Fibroblast of skin of right biceps (primary cell): ENCODE results near the gene CILP.

Experiments used
- DNase-seq: peaks from one replicate; pipeline ENCODE4 v3.0.0-alpha.2; 2013

Gene CILP

GRCh38 chr15:65221697-65222096, 10.4 kb upstream of the CILP start:
- DNase-seq, result no peak

DNA sequence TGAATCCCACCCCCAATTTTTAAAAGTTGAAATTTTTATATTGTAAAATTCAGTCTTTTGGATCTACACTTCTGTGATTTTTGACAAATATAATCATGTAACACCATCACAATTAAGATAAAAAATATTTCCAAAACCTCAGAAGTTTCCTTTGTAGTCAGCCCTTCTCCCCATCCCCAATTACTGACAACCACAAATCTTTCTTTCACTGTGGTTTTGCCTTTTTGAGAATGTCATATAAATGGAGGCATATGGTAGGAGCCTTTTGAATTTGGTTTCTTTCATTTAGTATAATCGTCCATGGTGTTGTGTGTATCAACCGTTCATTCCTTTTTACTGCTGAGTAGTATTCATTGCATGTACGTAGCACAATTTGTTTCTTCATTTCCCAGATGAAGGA, 7.9 kb upstream of the CILP start:
- no peak for DNase-seq

DNA sequence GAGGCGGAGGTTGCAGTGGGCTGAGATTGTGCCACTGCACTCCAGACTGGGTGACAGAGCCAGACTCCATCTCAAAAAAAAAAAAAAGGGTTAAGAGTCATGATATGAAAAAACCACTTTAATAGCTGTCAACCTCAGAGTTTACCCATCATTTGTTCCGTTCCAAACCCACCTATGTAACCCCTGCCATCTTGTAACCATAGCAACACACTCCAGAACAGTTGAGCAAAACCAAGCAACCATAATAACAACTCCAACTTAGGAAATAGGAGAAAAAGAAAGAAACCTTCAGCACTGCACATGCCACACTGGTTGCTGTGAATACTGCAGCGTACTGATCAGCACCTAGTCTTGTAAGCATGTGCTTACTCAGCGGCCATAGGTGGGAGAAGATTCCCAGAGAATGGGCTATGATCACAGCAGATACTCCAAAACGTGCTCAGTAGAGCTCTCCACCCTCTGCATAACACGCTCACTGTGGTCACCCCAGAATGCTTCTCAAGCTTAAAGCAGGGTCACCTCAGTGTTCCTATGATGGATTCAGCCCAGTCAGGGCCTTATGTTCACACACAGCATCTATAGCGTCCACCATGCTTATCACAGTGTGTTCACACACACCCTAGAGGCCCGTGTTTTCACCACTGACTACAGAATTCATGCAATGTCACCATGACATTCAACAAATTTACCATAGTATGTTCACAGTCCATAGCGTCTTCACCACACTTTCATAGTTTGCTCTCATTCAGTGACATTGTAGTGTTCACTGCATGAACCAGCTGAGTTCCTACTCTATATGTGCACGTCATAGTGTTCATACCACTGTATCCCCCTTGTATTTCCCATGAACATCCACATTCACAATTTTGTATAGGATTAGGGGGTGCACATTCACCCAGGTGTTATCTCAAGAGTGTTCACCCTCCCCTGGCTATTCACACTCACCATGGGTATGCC, 6.5 kb upstream of the CILP start:
- DNase-seq, result no peak

GRCh38 chr15:65215496-65215895, 4.2 kb upstream of the CILP start:
- DNase-seq, result no peak

- DNase-seq, result no peak
These were observed 2.7 kb upstream of the CILP start for GRCh38 chr15:65214010-65214409.

GRCh38 chr15:65213241-65213640, 2.0 kb upstream of the CILP start:
- DNase-seq, result no peak

DNA sequence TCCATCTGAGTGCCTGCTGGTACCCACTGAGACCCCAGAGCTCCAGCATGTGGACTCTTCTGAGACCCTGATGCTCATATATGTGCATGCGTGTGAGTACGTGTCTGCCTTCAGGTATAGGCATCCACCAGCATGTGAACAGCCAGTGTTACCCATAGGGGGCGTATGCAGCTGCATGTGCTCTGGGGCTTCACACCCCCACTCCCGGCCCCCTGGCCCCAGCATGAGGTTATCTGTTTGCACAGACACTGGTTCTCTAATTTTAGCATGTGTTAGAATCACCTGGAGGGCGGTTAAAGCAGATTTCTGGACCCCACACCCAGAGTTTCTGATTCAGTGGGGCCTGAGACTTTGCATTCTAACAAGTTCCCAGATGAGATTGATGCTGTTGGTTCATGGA, 824 bp upstream of the CILP start:
- DNase-seq, result no peak

DNA sequence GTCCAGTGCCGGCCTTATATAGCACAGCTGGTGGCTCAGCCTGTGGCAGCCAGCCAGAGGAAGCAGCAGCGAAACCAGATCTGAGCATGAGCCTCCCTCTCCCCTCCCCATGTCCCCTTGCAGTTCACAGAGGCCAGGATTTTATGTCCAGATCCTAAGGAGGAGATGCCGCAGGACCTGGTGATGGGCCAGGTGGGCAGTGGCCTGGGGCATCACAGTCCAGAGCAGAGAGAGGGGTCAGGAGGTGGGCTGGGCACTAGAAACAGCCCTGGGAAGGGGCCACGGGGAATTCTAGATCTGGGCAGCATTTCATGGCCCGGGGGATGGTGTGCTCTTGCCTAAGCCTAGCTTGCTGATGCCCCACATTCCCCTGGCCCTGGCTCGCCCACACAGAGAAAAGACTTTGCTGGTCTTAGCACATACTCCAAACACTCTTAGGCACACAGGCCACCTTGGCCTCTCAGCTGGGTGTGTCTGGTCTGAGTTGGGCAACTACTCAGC, 259 bp upstream of the CILP start:
- peak; percentile 36 for DNase-seq

- no peak for DNase-seq
These were observed 1.3 kb downstream of the CILP start for GRCh38 chr15:65209701-65210643.

DNA sequence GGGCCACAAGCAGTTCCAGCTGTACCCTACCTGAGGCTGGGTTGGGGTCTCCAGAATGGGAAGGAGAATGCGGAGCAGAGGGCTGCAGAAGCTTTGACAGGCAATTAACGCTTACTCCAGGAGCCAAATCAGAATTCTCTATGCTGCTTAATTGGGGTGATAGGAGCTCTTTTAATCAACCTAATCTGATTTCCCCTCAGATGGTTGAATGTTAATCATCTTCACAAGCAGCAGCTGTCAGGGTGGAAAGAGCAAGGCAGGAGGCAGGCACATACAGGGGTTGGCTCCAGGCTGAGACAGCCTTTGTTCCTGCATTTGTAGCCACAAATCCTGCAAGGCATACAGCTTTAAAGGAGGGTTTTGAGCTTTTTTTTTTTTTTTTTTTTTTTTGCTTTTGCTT, 2.6 kb downstream of the CILP start:
- no peak for DNase-seq

GRCh38 chr15:65207280-65207840, 3.9 kb downstream of the CILP start:
- DNase-seq, result no peak

DNA sequence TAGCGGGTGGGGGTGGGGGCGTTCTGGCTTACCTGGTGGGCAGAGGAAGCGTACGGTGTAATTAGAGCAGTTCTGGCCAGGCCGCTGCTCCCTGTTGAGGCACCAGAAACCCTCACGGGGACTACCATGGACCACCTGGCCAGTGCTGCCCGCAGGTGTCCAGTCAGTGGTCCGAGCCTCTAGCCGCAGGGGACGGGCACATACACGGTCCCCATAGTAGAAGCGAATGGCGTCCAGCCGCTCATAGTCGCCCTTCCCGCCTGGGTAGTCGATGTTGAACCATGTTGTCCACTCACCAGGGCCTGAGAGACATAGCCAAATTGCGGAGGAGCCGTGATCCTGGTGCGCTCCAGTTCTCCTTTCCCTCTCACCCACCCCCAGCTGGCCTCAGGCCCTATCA, 4.5 kb downstream of the CILP start:
- DNase-seq, result no peak

GRCh38 chr15:65204931-65205660, 6.2 kb downstream of the CILP start:
- DNase-seq, result no peak

DNA sequence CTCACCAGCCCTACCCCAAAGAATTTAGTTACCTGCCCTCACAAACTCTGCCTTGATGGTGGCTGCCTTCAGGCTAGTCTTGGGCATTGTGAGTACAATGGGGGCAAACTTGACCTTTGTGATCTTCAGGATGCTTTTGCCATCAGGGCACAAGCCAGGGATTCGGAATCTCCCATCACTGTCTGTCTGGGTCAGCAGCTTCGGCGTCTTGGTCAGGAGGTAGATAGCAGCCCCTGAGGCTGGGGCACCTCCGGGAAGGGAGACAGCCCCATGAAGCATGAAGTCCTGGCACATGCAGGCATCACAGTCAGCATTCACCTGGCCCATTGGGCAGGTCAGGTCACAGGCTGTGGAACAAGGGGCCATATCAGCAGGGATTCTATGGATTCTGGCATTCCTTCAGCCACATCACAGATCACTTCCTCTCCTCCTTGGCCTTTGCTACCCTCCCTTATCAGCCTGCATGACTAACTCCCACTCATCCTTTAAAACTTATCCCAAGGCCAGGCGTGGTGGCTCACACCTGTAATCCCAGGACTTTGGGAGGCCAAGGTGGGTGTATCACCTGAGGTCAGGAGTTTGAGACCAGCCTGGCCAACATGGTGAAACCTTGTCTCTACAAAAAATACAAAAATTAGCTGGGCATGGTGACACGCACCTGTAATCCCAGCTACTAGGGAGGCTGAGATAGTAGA, 6.9 kb downstream of the CILP start:
- no peak for DNase-seq

DNA sequence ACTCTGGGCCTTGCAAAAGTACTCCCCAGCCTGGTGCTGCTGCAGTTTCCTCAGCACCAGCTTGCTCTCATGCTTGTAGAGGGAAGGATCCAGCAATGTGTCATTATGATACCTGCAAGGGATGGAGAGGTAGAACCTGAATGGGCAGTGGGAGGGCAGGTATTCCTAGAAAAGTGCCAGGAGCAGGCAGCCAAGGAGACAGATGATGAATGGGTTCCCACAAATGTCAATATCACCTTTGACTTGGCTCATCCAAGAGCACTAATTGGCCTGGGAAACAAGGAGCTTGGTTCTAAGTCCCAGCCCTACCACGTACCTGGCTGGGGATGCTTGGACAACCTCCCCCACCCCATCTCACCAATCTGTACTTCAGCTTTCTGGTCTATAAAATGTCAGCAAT, 9.4 kb downstream of the CILP start:
- no peak for DNase-seq

GRCh38 chr15:65198571-65198970, 12.7 kb downstream of the CILP start:
- DNase-seq, result no peak

DNA sequence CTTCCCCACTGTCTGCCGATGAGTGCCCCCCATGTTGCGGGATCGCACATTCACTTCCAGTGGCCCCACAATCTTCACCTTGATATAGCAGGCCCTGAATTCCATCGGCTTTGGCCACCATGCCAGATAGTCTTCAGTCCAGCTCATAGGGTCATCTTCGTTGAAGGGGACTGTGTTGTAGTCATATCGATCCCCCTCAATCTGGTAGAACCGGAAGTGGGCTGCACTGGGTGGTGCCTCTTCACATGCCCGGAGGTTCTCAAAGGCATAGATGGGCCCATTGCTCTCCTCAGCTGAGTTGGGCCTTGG, 14.0 kb downstream of the CILP start:
- DNase-seq, result no peak

DNA sequence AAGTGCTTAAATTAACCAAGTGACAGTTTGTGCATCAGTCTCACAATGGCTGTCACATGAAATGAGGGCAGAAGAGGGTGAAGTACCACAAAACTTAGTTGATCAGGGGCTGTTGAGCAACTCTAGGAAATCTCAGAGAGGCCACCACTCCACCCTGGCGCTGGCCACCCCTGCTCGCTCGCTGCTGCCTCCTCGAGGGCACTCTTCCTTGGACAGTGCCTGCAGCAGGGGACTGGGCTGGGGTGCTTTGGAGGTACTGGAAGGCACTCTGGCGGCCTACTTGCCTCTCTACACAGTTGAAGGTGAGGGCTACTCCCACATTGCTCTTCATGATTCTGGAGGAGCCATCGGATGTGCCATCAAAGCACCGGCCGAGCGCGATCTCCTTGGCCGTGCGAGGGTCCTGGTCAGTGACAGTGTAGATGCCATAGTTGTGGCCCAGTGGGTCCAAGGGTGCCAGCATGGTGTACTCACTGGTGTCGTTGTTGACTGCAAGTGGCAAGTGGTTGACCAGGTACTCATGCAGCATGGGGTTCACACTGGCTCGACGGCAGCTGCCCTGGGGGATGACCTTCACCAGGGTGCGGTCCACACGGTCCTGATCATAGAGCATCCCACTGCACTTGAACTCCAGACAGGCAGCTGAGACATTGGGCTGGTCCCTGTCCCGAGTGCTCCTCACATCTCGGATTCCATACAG, 14.5 kb downstream of the CILP start:
- DNase-seq, result no peak

DNA sequence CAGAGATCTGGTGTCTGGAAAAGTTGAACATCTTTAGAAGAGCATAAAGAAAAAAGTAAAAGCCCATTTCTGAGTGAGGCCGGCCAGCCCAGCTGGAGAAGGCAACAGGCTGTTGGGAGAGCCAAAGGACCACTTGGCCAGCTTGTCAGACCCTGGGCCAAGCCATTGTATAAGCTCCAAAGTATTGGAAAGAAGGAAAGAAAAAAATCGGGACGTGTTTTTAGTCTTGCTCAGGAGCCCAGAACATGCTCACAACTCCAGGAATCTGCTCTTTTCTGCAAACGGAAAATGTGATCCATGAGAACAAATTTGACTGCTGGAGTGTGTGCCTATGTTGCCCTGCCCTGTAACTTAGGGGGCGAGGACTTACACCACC, 15.7 kb downstream of the CILP start:
- DNase-seq, result no peak

DNA sequence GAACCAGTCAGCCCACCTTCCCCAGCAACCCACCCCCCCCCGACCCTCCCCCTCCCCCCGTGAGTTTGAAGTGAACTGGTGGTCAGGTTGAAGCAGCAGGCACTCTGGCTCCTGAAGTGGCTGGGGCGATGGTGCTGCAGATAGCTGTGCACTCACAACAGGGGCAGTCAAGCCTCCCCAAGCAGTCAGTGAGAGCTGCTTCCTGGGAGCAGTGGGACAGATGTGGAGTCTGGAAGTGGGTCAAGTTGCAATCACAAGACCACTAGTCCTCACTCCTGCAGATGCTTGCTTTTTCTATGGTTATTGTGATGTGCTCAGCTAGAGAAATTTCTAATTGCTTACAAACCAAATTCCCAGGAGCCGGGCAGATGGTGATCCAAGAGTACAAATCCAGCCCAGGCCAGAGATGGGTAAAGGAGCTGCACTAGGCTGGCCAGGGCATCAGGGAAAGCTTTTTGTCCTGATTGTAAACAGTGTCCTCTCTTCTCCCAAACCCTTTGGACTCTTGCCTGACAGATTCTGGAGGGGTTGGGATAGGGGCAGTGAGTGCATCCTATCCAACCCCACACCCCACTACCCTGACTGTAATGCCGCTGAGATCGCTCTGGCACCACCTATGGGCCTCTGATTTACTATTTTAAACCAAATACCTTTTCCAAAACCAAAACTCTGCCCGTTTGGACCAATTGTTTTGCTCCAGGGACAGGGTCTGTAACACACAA, 16.3 kb downstream of the CILP start:
- DNase-seq, result no peak

DNA sequence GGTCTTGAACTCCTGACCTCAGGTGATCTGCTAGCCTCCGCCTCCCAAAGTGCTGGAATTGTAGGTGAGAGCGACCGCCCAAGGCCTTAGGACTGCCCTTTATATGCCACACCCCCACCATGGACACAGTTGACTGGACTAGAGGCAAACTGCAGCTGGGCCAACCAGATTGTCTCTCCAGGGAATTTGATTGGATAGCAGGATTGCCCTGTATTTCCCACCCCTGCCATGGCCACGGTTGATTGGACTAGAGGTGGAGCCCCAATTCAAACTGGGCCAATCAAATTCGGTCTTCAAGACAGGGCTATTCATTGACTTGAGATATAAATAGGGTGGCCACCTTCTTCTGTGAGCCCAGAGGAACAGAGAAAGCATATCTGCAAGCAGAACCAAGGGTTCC, 19.3 kb downstream of the CILP start:
- DNase-seq, result peak; percentile 29
